GM21360 (cell line): ENCODE measurements around the gene TTBK2.

ENCODE experiments used
- ATAC-seq: cut with Tn5 transposase; IDR thresholded peaks from one replicate; pipeline ENCODE4 v1.9.1; 2021; ENCODE audit warnings: mild to moderate bottlenecking, moderate library complexity; ENCODE audit not compliant: unreplicated experiment

The TTBK2 gene

DNA sequence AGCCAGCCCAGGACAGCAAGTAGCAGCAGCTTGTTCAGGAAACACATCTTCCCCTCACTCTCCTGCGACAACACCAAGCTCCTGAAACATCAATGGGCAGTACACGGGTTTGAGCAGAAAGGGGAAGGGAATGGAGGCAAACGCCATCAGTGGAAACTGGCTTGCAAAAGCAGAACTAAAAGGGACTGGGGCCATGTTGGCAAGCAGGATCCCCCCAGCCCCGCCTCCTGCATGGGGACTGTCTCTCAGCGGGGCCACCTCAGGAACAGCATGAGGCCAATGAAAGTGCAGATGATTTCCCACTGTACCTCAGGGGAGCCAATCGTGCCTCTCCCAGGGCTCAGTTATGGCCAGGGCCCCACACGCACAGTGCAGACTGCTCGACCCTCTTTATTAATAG is 190.4 kb downstream of the TTBK2 start:
- ATAC-seq, result no peak

DNA sequence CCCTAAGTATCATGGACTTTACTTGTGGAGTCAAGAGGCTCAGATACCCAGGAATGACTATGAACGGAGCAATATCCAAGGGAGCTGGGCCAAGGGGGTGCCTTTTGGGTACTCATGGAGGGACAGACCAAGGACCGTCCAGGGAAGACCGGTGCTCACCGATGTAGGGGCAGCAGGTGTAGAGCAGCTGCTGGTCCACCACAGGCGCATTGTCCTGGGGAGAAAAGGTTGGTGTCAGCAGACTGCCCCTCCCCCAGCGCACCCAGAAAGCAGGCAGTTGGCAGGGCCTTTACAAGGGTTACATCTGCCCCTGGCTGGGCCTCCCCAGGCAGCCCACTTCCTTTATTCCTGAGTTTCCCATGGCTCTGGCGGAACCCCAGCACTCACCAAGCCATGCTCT is 191.2 kb downstream of the TTBK2 start:
- ATAC-seq, result no peak

DNA sequence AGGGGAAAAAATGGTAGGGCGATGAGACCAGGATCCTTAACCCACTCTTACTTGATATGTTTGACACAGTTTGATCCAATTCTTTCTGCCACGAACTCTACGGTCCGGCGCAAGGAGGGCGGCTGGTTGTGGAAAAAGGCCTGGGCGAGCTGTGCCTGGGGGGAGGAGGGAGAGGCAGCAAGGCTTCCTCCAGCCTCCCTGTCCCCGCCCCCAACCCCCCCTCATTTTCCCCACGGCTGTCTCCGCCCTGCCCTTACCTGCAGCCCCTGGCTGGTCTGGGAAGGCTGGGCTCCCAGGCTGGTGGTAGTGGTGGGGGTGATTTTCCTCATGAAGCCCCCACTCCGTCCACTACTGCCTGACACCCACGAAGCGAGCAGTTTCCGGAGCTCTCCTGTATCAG is 191.6 kb downstream of the TTBK2 start:
- ATAC-seq, result no peak

DNA sequence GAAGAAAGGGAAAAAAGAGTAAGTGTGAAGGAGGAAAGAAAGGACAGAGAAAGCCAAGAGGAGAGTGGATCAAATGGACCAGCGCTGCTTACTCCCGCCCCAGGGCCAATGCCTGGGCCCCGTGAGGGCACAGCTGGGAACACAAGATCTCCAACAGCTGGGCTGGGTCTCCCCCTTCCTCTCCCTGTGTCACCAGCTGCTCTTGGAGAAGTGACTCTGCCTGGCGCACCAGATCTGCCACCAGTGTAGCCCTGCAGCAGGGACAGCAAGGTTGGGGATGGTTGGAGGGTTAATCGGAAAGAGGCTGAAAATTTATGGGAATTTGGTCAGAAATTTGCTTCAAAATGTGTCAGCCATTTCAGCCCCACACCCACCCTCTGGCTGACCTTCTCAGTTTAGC is 192.0 kb downstream of the TTBK2 start:
- ATAC-seq, result no peak

DNA sequence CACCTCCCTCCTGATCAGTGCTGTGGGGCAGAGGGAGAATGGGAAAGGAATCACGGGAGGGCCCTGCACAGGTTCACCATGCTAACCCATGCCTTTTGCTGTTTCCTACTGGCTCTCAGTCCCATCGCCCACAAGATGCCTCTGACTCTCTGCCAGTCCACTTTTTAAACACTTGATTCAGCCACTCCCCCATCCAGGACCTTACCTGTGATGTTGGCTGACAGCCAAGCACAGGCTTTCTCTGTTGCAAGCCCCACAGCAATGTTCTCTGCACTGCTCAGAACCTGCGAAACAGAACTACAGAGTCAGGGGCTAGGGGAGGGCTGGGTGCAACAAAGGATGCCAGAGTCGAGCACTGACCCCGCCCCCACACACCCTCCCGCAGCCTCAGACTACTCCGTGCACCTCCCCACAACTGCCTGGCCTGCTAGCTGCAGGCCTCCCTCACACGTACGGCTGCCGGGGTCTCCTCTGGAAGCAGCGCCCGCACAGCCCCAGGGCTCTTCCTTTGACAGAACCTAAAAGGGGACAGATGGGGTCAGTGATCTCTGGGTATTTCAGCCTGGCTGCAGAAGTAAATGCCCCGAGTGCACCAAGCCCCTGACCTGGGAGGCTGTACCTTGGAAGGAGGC is 192.7 kb downstream of the TTBK2 start:
- no peak for ATAC-seq

DNA sequence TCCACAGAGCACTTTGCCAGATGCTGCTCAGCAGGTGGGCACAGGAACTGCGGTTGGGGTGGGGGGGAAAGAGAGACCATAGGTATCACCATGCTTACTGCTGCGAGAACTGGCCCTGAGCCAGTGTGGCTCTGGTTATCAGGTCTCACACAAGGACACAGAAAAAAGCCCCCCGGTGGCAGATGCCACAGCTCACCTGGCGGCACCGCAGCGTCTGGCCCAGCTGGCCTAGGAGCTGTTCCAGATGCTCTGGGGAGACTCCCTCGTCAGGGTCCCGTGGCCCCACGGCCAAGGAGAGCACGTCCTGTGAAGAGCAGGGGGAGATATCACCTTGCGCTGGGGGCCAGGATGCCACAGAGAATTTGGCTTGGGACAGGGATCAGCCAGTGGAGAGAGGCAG is 194.5 kb downstream of the TTBK2 start:
- ATAC-seq, result no peak

DNA sequence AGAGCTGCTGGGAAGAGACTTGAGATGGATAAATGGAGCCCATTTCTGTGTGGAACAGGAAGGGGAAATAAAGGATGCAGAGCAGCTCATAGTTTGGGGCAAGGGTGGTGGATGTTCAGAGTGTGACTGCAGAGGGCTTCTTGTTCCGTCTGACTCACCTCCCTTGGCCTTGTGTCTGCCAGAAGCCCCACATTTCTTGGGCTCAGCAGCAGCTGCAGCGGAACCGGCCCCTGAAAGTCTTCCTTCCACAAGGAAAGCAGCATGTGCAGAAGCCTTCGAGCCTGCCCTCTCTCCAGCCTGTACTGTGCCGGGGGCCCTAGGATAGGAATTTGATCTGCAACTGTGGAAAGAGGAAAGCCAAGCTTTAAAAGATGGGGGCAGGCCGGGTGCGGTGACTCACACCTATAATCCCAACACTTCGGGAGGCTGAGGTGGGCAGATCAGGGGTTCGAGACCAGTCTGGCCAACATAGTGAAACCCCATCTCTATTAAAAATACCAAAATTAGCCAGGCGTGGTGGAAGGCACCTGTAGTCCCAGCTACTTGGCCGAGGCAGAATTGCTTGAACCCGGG is 195.2 kb downstream of the TTBK2 start:
- no peak for ATAC-seq

DNA sequence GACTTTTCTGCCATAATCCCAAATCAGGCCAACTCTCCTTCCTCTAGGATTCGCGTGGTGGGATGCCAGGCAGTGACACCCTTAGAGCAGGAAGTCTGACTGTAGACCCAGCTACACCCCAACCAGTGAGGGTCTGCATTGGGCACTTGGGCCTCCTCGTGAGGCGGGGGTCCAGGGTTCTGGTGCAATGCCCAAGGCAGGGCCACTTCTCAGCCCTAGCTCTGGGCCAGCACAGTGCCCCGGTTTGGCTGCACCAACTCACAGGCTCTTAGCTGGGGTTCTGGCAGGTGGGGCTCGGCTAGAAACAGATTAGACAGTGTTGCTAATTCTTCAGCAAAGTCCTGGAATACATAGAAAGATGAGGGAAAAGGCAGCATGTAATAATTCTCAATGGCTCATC is 196.3 kb downstream of the TTBK2 start:
- ATAC-seq, result no peak

DNA sequence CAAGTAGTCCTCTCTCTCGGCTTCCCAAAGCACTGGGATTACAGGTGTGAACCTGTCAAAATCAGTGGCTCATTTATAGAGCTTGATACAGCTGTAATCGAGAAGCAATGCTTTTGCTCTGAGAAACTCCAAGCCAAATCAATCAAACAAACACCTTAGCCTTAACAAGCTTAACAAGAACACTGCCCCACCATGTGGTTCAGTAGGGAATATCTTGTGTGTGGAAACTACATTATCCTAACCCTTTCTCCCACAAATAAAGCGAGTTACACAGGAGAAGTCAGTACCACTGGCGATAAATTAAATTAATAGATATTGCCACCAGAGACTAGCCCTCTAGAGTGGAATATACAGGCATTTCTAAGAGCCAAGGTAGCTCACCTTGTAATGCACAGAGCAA is 197.5 kb downstream of the TTBK2 start:
- ATAC-seq, result no peak

DNA sequence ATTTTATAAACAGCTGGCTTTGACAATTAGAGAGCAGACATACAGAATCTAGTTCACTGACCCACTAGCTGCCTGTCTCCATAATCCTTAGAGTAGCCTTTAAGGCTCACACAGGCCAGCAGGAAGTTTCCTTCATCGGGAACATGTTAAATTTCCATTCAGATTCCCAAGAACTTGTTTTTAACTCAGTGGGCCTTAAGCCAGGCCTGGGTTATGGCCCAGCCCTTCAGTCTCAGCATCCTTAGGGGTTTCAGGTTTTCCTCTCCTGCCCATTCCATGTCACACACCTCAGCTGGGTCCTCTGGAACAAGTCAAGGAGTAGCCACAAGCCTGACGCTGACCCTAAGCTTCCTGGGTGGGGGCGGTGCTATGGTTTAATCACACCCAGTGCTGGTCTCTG is 198.7 kb downstream of the TTBK2 start:
- no peak for ATAC-seq

DNA sequence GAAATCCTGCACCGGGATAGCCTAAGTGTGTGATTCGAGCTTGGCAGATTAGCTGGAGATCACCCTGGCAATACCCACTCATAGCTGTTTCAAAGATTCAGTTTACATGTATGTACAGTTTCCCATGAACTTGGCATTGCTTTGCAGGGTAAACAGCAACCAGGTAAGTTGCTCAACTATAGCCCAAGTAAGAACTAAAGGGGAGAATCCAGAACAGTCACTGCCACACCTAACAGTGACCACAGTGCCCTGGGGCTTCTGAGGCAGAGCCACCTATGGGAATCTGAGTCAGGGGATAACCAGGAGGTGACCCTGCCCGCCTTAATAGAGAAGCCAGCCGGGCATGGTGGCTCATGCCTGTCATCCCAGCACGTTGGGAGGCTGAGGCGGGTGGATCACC is 199.6 kb downstream of the TTBK2 start:
- no peak for ATAC-seq

DNA sequence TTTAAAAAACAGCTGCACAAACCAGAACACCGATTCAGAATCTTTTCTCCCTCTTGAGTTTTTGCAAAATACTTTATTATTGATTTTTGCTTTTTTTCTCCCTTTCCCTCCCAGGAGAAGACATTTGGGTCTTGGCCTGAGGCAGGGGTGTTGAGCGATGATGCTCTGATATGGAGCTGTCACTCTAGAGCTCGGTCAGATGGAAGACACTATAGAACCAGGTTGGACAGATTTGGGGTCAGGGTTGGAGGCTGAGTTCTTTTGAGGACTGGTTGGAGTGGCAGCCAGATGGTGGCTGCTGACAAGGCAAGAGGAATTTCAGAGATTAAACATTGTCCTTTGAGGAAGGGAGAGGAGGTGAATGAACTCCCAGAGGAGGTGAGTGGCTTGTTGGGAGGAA is 200.5 kb downstream of the TTBK2 start:
- ATAC-seq, result no peak

DNA sequence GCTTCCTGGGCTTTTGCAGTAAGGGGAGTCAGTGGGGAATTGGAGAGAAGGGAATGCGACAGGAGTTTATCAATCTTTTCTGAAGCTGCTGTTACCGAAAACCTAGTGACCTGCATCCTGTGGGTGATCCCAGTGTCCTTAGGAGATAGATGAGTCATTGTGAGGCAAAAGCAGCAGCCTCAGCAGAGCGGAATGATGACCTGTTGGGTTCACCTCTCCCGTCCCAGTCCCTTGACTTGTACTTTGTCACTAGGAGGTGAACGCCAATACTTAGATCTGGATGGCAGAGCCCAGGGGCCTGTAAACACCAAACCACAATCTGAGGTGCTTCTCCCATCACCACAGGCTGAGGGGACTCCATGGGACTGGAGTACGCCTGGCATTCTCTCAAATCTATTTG is 201.5 kb downstream of the TTBK2 start:
- no peak for ATAC-seq

DNA sequence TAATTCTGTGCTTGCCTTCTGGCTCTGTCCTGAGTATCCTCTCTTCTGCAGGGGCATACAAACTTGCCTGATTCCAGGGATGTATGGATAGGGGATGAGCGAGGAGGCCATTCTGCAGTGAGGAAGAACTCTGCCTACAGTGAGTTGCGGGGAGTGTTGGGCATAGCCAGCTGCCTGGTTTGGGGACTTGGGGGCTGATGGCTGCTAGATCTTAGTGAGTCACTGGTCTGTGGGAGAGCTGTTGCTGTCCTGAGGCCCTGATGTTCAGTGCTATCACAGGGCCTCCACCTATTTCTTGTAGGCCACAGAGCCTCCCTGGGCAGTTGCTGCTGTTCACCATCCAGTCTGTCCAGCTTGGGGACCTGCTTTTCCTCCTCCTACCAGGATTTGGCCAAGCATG is 204.0 kb downstream of the TTBK2 start:
- no peak for ATAC-seq

DNA sequence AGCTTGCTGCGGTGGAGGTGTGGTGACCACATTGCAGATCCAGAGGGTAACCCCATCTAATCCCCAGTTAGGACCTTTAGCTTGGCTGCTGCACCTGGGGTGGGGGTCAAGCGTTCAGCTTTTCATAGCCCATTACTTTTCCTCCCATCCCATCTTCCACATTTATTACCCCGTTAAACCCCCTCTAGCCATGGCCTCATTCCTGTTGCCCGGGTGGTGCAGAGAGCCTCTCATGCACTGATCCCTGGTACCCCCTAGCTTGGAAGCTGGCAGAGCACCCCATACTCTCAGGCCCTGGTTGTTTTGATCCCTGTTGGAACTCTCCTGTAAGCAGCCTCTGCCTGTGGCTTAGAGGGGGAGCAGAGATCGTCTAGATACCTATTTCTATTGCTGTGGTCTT is 204.5 kb downstream of the TTBK2 start:
- no peak for ATAC-seq

DNA sequence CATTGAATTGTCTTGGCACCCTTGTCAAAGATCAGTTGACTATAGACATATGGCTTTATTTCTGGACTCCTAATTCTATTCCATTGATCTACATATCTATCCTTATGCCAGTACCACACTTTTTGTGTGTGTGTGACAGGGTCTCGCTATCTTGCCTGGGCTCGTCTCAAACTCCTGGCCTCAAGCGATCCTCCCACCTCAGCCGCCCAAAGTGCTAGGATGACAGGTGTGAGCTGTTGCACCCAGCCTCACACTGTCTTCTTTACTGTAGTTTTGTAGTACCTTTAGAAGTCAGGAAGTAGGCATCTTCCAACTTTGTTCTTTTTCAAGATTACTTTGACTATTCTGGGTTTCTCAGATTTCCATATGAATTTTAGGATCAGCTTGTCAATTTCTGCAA is 208.0 kb downstream of the TTBK2 start:
- ATAC-seq, result no peak

DNA sequence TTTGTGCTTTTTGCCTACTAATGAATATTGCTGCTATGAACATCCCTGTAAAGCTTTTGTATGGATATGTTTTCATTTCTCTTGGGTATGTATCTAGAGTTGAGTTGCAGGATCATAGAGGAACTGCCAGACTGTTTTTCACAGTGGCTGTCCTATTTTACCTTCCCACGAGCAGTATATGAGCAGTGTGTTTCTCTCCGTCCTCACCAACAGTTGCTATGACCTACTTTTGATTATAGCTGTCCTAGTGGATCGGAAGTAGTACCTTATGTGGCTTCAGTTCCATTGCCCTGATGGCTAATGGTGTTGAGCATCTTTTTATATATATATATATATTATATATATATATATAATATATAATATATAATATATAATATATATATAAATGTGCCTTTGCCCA is 208.8 kb downstream of the TTBK2 start:
- no peak for ATAC-seq

DNA sequence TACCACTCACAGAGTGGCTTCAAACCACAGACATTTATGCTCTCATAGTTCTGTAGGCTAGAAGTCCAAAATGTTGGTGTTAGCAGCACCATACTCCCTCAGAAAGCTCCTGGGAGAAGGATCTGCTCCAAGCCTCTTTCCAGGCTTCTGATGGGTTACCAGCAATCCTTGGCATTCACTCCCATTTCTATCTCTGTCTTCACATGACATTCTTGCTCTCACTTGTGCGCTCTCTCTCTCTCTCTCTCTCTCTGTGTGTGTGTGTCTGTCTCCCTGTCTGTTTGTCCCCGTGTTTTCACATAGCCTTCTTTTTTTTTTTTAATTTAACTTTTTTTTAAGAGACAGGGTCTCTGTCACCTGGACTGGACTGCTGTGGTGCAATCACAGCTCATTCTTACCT is 209.9 kb downstream of the TTBK2 start:
- no peak for ATAC-seq

DNA sequence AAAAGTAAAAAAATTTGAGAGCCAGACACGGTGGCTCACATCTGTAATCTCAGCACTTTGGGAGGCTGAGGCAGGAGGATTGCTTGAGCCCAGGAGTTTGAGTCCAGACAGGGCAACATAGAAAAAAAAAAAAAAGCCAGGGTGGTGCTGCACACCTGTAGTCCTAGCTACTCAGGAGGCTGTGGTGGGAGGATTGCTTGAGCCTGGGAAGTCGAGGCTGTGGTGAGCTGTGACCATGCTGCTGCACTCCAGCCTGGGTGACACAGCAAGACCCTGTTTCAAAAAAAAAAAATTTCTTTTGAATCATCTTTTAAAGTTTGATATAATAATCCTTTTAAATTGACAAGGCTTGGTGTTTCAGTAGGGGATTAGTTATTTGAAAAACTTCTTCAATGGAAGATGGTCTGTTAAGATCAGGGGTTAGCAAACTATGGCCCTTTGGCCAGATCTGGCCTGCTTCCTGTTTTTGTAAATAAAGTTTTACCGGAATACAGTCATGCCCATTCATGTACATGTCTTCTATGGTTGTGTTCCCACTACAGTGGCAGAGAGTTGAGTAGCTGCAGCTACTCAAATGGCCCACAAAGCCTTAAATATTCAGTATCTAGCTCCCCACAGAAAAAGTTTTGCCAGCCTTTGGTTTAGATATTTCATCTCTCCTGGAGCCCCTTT is 212.6 kb downstream of the TTBK2 start:
- ATAC-seq, result no peak

DNA sequence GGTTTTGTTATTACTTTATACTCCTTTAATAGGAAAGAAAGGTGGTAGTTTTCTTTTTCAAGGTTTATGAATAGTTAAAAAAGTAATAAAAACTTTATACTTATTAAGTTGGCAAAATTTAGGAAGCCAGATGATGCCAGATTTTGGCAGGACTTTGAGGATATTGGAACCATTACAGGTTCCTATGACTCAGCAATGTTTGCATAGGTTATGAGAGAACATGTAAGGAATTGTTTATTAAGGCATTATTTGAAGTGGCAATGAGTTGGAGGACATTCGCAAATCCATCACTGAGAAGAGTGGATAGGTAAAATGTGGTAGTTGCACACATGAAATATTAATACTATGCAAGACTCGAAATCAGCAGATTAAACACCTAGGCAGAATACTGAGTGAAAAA is 213.5 kb downstream of the TTBK2 start:
- ATAC-seq, result no peak

DNA sequence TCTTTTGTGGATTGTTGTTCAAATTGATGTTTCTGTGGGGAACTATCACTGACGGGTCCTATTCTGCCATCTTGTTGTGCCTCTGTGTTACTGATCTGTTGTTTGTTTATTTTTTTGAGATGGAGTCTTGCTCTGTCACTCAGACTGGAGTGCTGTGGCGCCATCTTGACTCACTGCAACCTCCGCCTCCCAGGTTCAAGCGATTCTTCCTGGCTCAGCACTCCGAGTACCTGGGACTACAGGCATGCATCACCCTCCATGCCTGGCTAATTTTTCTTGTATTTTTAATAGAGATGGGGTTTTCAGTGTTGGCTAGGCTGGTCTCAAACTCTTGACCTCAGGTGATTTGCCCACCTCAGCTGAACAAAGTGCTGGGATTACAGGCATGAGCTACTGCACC is 215.2 kb downstream of the TTBK2 start:
- no peak for ATAC-seq

DNA sequence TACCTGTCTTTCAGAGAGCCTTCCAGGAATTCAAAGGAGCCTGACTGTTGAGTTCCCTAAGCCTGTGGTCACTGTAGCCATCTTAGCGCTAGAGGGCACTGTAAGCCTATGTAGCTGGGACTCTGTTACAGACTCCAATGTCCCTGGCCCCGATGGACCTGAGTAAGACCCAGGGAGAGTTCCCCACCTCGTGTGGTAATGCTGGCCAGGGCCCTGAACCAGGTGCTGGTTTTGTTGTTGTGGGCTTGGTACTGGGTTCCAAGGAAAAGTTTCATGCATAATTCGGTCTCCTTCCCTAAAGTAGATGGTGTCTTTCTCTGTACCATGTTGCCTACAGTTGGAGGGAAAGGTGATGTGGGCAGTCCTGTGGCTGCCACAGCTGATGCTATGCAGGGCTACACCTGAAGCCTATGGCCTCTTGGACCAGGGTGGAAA is 216.1 kb downstream of the TTBK2 start:
- ATAC-seq, result no peak

DNA sequence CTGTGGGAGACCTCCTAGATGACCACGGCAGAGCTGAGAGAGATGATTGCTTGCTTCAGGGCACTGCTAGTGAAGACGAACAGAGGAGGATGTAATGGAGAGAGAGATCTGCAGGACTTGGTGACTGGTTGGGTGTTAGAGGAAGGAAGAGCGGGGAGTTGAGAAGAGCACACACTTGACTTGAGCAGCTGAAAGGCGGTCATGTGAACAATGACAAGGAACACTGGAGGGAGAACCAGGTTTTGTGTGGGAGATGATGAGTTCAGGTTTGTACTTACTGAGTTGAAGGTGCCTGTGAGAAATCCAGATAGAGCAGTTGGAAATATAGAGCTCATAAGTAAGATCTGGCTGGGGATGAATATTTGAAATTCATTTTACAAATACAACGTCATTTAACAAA is 224.0 kb downstream of the TTBK2 start:
- no peak for ATAC-seq
